Smooth muscle cell (in vitro differentiated cells): Measurements from ENCODE around the gene LIMK1. TPM values are rescaled to one million over a fixed set of nuclear protein-coding genes. Genes with fewer than 3 reads are reported as not detected.

Source experiments
- DNase-seq: peaks from one replicate; lab custom pipeline; 2025; ENCODE audit not compliant: unreplicated experiment; lab: John Stamatoyannopoulos, UW
- H2AFZ ChIP-seq: fragments of 200-600 bp; sonication (generic); 2 replicates; pipeline ENCODE4 v1.6.0; 2016; ENCODE audit warnings: antibody characterized with exemption, low read depth, mild to moderate bottlenecking
- H3F3A ChIP-seq: fragments of 200-600 bp; sonication (generic); 2 replicates; pipeline ENCODE4 v1.6.0; 2017; ENCODE audit warnings: antibody characterized with exemption, low read depth
- H3K27ac ChIP-seq: fragments of 200-600 bp; sonication (generic); 2 replicates; pipeline ENCODE4 v1.5.1; 2016; ENCODE audit warnings: low read depth, mild to moderate bottlenecking
- H3K27me3 ChIP-seq: fragments of 200-600 bp; sonication (generic); 2 replicates; pipeline ENCODE4 v1.6.1; 2016; ENCODE audit warnings: low read depth, mild to moderate bottlenecking
- H3K36me3 ChIP-seq: fragments of 200-600 bp; sonication (generic); 2 replicates; pipeline ENCODE4 v1.5.1; 2016; ENCODE audit warnings: low read depth
- H3K4me1 ChIP-seq: fragments of 200-600 bp; sonication (generic); 2 replicates; pipeline ENCODE4 v1.5.1; 2016; ENCODE audit warnings: low read depth
- H3K4me2 ChIP-seq: fragments of 200-600 bp; sonication (generic); 2 replicates; pipeline ENCODE4 v1.6.0; 2016; ENCODE audit warnings: mild to moderate bottlenecking
- H3K4me3 ChIP-seq: fragments of 200-600 bp; sonication (generic); 2 replicates; pipeline ENCODE4 v1.5.1; 2016; ENCODE audit warnings: mild to moderate bottlenecking
- H3K79me2 ChIP-seq: fragments of 200-600 bp; sonication (generic); 2 replicates; pipeline ENCODE4 v1.6.0; 2016; ENCODE audit warnings: low read depth, mild to moderate bottlenecking
- H3K9ac ChIP-seq: fragments of 200-600 bp; sonication (generic); 2 replicates; pipeline ENCODE4 v1.6.0; 2016; ENCODE audit warnings: low read depth
- H3K9me3 ChIP-seq: fragments of 200-600 bp; sonication (generic); replicated peaks from 2 replicates; pipeline ENCODE4 v1.5.1; 2016; ENCODE audit warnings: low read depth
- H4K20me1 ChIP-seq: fragments of 200-600 bp; sonication (generic); 2 replicates; pipeline ENCODE4 v1.6.0; 2016; ENCODE audit warnings: low read depth
- CTCF ChIP-seq: fragments of 200-600 bp; sonication (generic); IDR thresholded peaks from 2 replicates; pipeline ENCODE4 v1.5.1; 2017; ENCODE audit warnings: borderline replicate concordance, mild to moderate bottlenecking, antibody characterized with exemption; ENCODE audit not compliant: insufficient read depth, poor library complexity, severe bottlenecking
- WGBS: methylation state at CpG from one replicate; pipeline ENCODE4 v1.1.7; 2016; ENCODE audit warnings: low lambda C conversion rate; 5-methylcytosine and 5-hydroxymethylcytosine counted together
- polyA plus RNA-seq: library from polyadenylated mRNA; unstranded; fragments of >200 nt; fragmentation: Nextera tagmentation; extraction: Ambion mirVana; gene quantifications from 2 replicates; pipeline ENCODE4 v1.2.1, GENCODE V29; 2016
- total RNA-seq: library from RNA; depleted of rRNA; stranded (reverse); fragments of >200 nt; gene quantifications from 2 replicates; pipeline ENCODE4 v1.2.3, GENCODE V29; 2014

The LIMK1 gene
- total and polyA plus RNA-seq, 2 experiments from 2014 or later: 23.6 to 29.2 TPM

GRCh38 chr7:74063646-74064045, 20.0 kb upstream of the LIMK1 start:
- Histone ChIP-seq H3K4me3 (no peak overlapping the region), H3K4me1 (no peaks in the 10 kb centered on the region), H3K4me2 (no peak overlapping the region), H3K9me3 (no peaks in the 10 kb centered on the region), H3K27ac (no peak overlapping the region), H3F3A (no peaks in the 10 kb centered on the region), H2AFZ (no peak overlapping the region), H3K36me3 (no peaks in the 10 kb centered on the region), H3K79me2 (no peaks in the 10 kb centered on the region), H3K27me3 (no peaks in the 10 kb centered on the region), H3K9ac (no peak overlapping the region), H4K20me1 (no peaks in the 10 kb centered on the region)
- no peak for DNase-seq
- 94% methylated on average over 12 of the region's 12 CpGs for WGBS
- TF ChIP-seq CTCF: no peak

DNA sequence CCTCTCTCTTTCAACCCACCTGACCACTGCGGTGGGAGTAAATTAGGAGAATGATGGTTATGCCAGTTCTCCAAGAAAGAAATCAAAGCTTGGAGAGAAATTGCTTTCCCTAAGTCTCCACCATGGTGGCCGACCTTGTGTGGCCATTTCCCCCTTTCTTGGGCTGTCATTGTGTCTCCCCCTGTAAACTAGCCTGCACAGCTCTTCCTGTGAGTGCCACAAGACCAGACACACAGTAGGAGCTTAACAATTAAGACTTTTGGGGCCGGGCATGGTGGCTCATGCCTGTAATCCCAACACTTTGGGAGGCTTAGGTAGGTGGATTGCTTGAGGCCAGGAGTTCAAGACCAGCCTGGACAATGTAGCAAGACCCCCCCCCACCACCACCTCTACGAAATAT, 18.9 kb upstream of the LIMK1 start:
- Histone ChIP-seq H3F3A (no peaks in the 10 kb centered on the region), H3K9me3 (no peaks in the 10 kb centered on the region), H3K27me3 (no peaks in the 10 kb centered on the region), H3K4me2 (no peak overlapping the region), H2AFZ (no peak overlapping the region), H4K20me1 (no peaks in the 10 kb centered on the region), H3K9ac (no peak overlapping the region), H3K4me1 (no peaks in the 10 kb centered on the region), H3K36me3 (no peaks in the 10 kb centered on the region), H3K79me2 (no peaks in the 10 kb centered on the region), H3K4me3 (no peak overlapping the region), H3K27ac (no peak overlapping the region)
- WGBS: 90% methylated on average over 4 of the region's 4 CpGs
- no peak for TF ChIP-seq CTCF
- no peak for DNase-seq

GRCh38 chr7:74066626-74067025, 17.0 kb upstream of the LIMK1 start:
- no peaks in the 10 kb centered on the region for H3K9me3 ChIP-seq
- H3K27ac ChIP-seq: no peak overlapping the region
- H2AFZ ChIP-seq: no peak overlapping the region
- H3K4me1 ChIP-seq: no peaks in the 10 kb centered on the region
- WGBS: 97% methylated on average over 3 of the region's 3 CpGs
- H4K20me1 ChIP-seq: no peaks in the 10 kb centered on the region
- DNase-seq: no peak
- no peaks in the 10 kb centered on the region for H3K36me3 ChIP-seq
- no peak overlapping the region for H3K4me3 ChIP-seq
- no peaks in the 10 kb centered on the region for H3K27me3 ChIP-seq
- no peaks in the 10 kb centered on the region for H3K79me2 ChIP-seq
- no peak overlapping the region for H3K9ac ChIP-seq
- no peak for TF ChIP-seq CTCF
- no peaks in the 10 kb centered on the region for H3F3A ChIP-seq
- no peak overlapping the region for H3K4me2 ChIP-seq

GRCh38 chr7:74068378-74069085, 15.1 kb upstream of the LIMK1 start:
- Histone ChIP-seq H3K4me3 (no peak overlapping the region), H3K4me2 (no peak overlapping the region), H3F3A (no peaks in the 10 kb centered on the region), H3K27ac (no peak overlapping the region), H4K20me1 (no peaks in the 10 kb centered on the region), H3K9me3 (no peaks in the 10 kb centered on the region), H3K9ac (no peak overlapping the region), H2AFZ (no peak overlapping the region), H3K27me3 (no peaks in the 10 kb centered on the region), H3K79me2 (no peaks in the 10 kb centered on the region), H3K4me1 (no peaks in the 10 kb centered on the region), H3K36me3 (no peaks in the 10 kb centered on the region)
- no peak for DNase-seq
- TF ChIP-seq CTCF: no peak
- 94% methylated on average over 19 of the region's 20 CpGs for WGBS
